Progenitor cell of endocrine pancreas (in vitro differentiated cells): ENCODE results near the gene ISG20. TPM values are rescaled to one million over a fixed set of nuclear protein-coding genes. Genes with fewer than 3 reads are reported as not detected.

ENCODE experiments used
- DNase-seq: peaks from one replicate; pipeline ENCODE4 v3.0.0; 2021; ENCODE audit warnings: low spot score; ENCODE audit not compliant: unreplicated experiment
- H3K27ac Mint-ChIP-seq: 2 replicates; pipeline ENCODE4 v1.8.0; 2021; ENCODE audit warnings: mild to moderate bottlenecking, moderate library complexity, mixed read lengths
- H3K27me3 Mint-ChIP-seq: 2 replicates; pipeline ENCODE4 v1.8.0; 2021; ENCODE audit warnings: mixed read lengths
- H3K36me3 Mint-ChIP-seq: 2 replicates; pipeline ENCODE4 v1.8.0; 2022; ENCODE audit warnings: mixed read lengths; ENCODE audit not compliant: insufficient read depth
- H3K4me1 Mint-ChIP-seq: 2 replicates; pipeline ENCODE4 v1.8.0; 2021; ENCODE audit warnings: low read depth, mixed read lengths
- H3K4me3 Mint-ChIP-seq: 2 replicates; pipeline ENCODE4 v1.8.0; 2021; ENCODE audit warnings: low read depth, mild to moderate bottlenecking, moderate library complexity, mixed read lengths
- H3K9me3 Mint-ChIP-seq: 2 replicates; pipeline ENCODE4 v1.8.0; 2021; ENCODE audit warnings: low read depth, mixed read lengths
- CTCF ChIP-seq: fragments of 200-600 bp; sonication (generic); IDR thresholded peaks from one replicate; pipeline ENCODE4 v1.5.0; 2021; ENCODE audit warnings: antibody characterized with exemption, mild to moderate bottlenecking; ENCODE audit not compliant: unreplicated experiment
- total RNA-seq: library from RNA; stranded (reverse); gene quantifications from 2 replicates; pipeline ENCODE4 v1.2.1, GENCODE V29; 2021

ISG20 gene
- total RNA-seq, 1 donor from 2014 or later, result 4.3 TPM

- TF ChIP-seq CTCF, result no peak
- no peak for DNase-seq
- Mint-ChIP-seq H3K4me1 (peaks cover 10% of the 10 kb centered on the region), H3K4me3 (no peak overlapping the region), H3K27me3 (peaks cover 12% of the 10 kb centered on the region), H3K9me3 (no peaks in the 10 kb centered on the region), H3K36me3 (peaks cover 14% of the 10 kb centered on the region), H3K27ac (no peak overlapping the region)
These were observed 4.4 kb upstream of the ISG20 start for GRCh38 chr15:88634449-88634848.

GRCh38 chr15:88635318-88635717 is 3.5 kb upstream of the ISG20 start:
- no peak for TF ChIP-seq CTCF
- H3K27ac Mint-ChIP-seq, result no peak overlapping the region
- H3K27me3 Mint-ChIP-seq, result peaks cover 12% of the 10 kb centered on the region
- H3K9me3 Mint-ChIP-seq, result no peaks in the 10 kb centered on the region
- peaks cover 13% of the 10 kb centered on the region for H3K4me1 Mint-ChIP-seq
- no peak overlapping the region for H3K4me3 Mint-ChIP-seq
- H3K36me3 Mint-ChIP-seq, result peaks cover 10% of the 10 kb centered on the region
- no peak for DNase-seq

- Mint-ChIP-seq H3K4me1 (peaks cover 13% of the 10 kb centered on the region), H3K27me3 (peaks cover 12% of the 10 kb centered on the region), H3K9me3 (no peaks in the 10 kb centered on the region), H3K4me3 (no peak overlapping the region), H3K36me3 (peaks cover 10% of the 10 kb centered on the region), H3K27ac (peak overlapping the region; percentile 46)
- TF ChIP-seq CTCF, result no peak
- DNase-seq, result no peak
These were observed 2.8 kb upstream of the ISG20 start for GRCh38 chr15:88636050-88636449.

GRCh38 chr15:88636654-88637053 is 2.2 kb upstream of the ISG20 start:
- H3K27ac Mint-ChIP-seq, result peak overlapping the region; percentile 91

GRCh38 chr15:88637436-88637835 is 1.4 kb upstream of the ISG20 start:
- TF ChIP-seq CTCF, result no peak
- Mint-ChIP-seq H3K4me3 (no peak overlapping the region), H3K27me3 (peaks cover 12% of the 10 kb centered on the region), H3K9me3 (no peaks in the 10 kb centered on the region), H3K27ac (no peak overlapping the region), H3K36me3 (peaks cover 5% of the 10 kb centered on the region), H3K4me1 (peaks cover 13% of the 10 kb centered on the region)
- DNase-seq, result no peak

More at GRCh38 chr15:88636654-88637053, 2.2 kb upstream of the ISG20 start:
- peaks cover 13% of the 10 kb centered on the region for H3K4me1 Mint-ChIP-seq
- no peak for DNase-seq
- no peak overlapping the region for H3K4me3 Mint-ChIP-seq
- no peaks in the 10 kb centered on the region for H3K9me3 Mint-ChIP-seq
- peaks cover 9% of the 10 kb centered on the region for H3K36me3 Mint-ChIP-seq
- H3K27me3 Mint-ChIP-seq, result peaks cover 12% of the 10 kb centered on the region
- TF ChIP-seq CTCF, result no peak
